ENCODE results near the gene SF1. TPM values are rescaled to one million over a fixed set of nuclear protein-coding genes. Genes with fewer than 3 reads are reported as not detected.
A peak's percentile ranks its signal among the peaks of the same experiment; 100 is the strongest.

The SF1 gene
- total and polyA plus RNA-seq, 2 of the 4 experiments (the other 2 are of a cell fraction) = 56.8 to 88.0 TPM

- Histone ChIP-seq H2AK9ac (replicated peaks; ENCODE audit: low read depth, low read length, poor library complexity) (no peak overlapping the region), H2BK120ac (ENCODE audit: low read depth, low read length) (no peak overlapping the region), H2AK5ac (ENCODE audit: low read depth, low read length) (no peak overlapping the region), H3K27me3 (ENCODE audit: control insufficient read depth, insufficient read depth, low read length) (peaks cover 64% of the 10 kb centered on the region), H3K4ac (ENCODE audit: low read depth, low read length) (no peak overlapping the region), H4K91ac (ENCODE audit: insufficient read depth, low read depth, low read length) (no peak overlapping the region), H3K56ac (ENCODE audit: extremely low read depth, insufficient read depth, low read length) (no peak overlapping the region), H3K9me1 (ENCODE audit: insufficient read depth, low read length) (no peaks in the 10 kb centered on the region), H3K4me3 (ENCODE audit: insufficient read depth, low read depth, low read length) (no peak overlapping the region), H2AFZ (replicated peaks; ENCODE audit: low read length, poor library complexity) (peak overlapping the region; percentile 38), H3K18ac (ENCODE audit: low read depth, low read length) (no peak overlapping the region), H2BK20ac (ENCODE audit: low read depth, low read length) (no peak overlapping the region), H4K20me1 (ENCODE audit: insufficient read depth, low read length) (no peaks in the 10 kb centered on the region), H4K5ac (ENCODE audit: low read depth, low read length) (no peak overlapping the region), H3K27ac (ENCODE audit: insufficient read depth, low read length) (no peak overlapping the region), H3K4me1 (ENCODE audit: control insufficient read depth, insufficient read depth, low read length) (no peaks in the 10 kb centered on the region), H2BK15ac (ENCODE audit: low read depth, low read length) (no peak overlapping the region), H3K79me1 (ENCODE audit: low read depth in 1 of 2, low read length in 2 of 2) (no peaks in the 10 kb centered on the region), H4K8ac (ENCODE audit: low read depth in 2 of 2, low read length in 2 of 2) (no peak overlapping the region), H3K23ac (ENCODE audit: low read depth, low read length) (no peak overlapping the region), H2BK5ac (ENCODE audit: low read depth, low read length, poor library complexity, severe bottlenecking) (no peak overlapping the region), H3K4me2 (ENCODE audit: low read depth, low read length) (no peak overlapping the region), H3K9me3 (ENCODE audit: control insufficient read depth, insufficient read depth, low read length) (no peaks in the 10 kb centered on the region), H3K9ac (ENCODE audit: low read depth, low read length) (no peak overlapping the region), H3K36me3 (ENCODE audit: control insufficient read depth, insufficient read depth, low read length) (no peaks in the 10 kb centered on the region), H3K14ac (replicated peaks; ENCODE audit: low read depth, low read length) (no peak overlapping the region)
- intact Hi-C loops (cut with micrococcal nuclease) (no loop called here), in situ Hi-C loops (cut with MboI; ENCODE audit: low sequenced_read_pairs) (no loop called here), dilution Hi-C loops (cut with HindIII; ENCODE audit: low sequenced_read_pairs, unreplicated experiment) (no loop called here)
- BruUV-seq (replicated peaks) = no TSS peak
- ATAC-seq (ENCODE audit: low read depth) (no peak), DNase-seq (no peak)
- ChIA-PET CTCF (interaction anchor here (1.2 kb wide), 1 partner anchor 46 kb away, joined by 3 read pairs; no protein-coding TSS in a partner anchor), POLR2A (ENCODE audit: unreplicated experiment) (no interaction called here)
- 57% methylated on average over 3 of the region's 23 CpGs; no CpG with 5 or more reads in 1 of the 2 experiments for WGBS, 2 experiments (ENCODE audit: extremely low coverage in 2 of 2, insufficient read length in 1 of 2)
- TF ChIP-seq BHLHE40 (IDR thresholded peaks at IDR 0.05; ENCODE audit: low read depth, low read length) = no peak
- no peak for TF ChIP-seq MAZ (IDR thresholded peaks at IDR 0.05; ENCODE audit: borderline replicate concordance, low read depth, low read length)
- TF ChIP-seq RAD21 (IDR thresholded peaks at IDR 0.05; ENCODE audit: low read length) = no peak
- TF ChIP-seq MXI1 (IDR thresholded peaks at IDR 0.05; ENCODE audit: borderline replicate concordance, low read depth, low read length) = no peak
- no peak for TF ChIP-seq USF2 (IDR thresholded peaks at IDR 0.05; ENCODE audit: low read depth, low read length)
- TF ChIP-seq RCOR1 (IDR thresholded peaks at IDR 0.05; ENCODE audit: insufficient replicate concordance, low read length) = no peak
- no peak for TF ChIP-seq CTCF (conservative IDR thresholded peaks at IDR 0.05; ENCODE audit: low read depth, low read length)
- no peak for TF ChIP-seq SMC3 (IDR thresholded peaks at IDR 0.05; ENCODE audit: low read depth, low read length)
- TF ChIP-seq MAFK (IDR thresholded peaks at IDR 0.05; ENCODE audit: low read depth, low read length) = no peak
- no peak for TF ChIP-seq ELK1 (IDR thresholded peaks at IDR 0.05; ENCODE audit: borderline replicate concordance, low read depth, low read length)
- no peak for TF ChIP-seq CEBPB (IDR thresholded peaks at IDR 0.05; ENCODE audit: low read depth, low read length)
- TF ChIP-seq NFE2L2 (IDR thresholded peaks at IDR 0.05; ENCODE audit: low read depth, low read length) = no peak
- TF ChIP-seq CHD1 (IDR thresholded peaks at IDR 0.05; ENCODE audit: low read depth, low read length) = no peak
- TF ChIP-seq RFX5 (IDR thresholded peaks at IDR 0.05; ENCODE audit: low read depth, low read length) = no peak
Measured at GRCh38 chr11:64734811-64735724, 43.3 kb downstream of the SF1 start.
